ENCODE results near the gene TAF3.

GRCh38 chr10:7955446-7955845 is 137.1 kb downstream of the TAF3 start:
- TF ChIP-seq CTCF (IDR thresholded peaks at IDR 0.05; ENCODE audit: poor library complexity) (no peak), EZH2 (IDR thresholded peaks at IDR 0.05; ENCODE audit: borderline replicate concordance) (no peak)

Measured in hepatocyte (in vitro differentiated cells).